ENCODE results near the gene NUBPL.

Gene NUBPL, protein sequence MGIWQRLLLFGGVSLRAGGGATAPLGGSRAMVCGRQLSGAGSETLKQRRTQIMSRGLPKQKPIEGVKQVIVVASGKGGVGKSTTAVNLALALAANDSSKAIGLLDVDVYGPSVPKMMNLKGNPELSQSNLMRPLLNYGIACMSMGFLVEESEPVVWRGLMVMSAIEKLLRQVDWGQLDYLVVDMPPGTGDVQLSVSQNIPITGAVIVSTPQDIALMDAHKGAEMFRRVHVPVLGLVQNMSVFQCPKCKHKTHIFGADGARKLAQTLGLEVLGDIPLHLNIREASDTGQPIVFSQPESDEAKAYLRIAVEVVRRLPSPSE
- long read RNA-seq, donor 1, full-length matches to known transcripts, result 6 of 6 reads
- long read RNA-seq, donor 1, partial matches to known transcripts, result 0 of 6 reads
- long read RNA-seq, donor 1, other reads (novel, unspliced or antisense), result 0 of 6 reads
- long read RNA-seq, donor 2, result 0 reads
- long read RNA-seq, donor 3, full-length matches to known transcripts, result 6 of 6 reads
- long read RNA-seq, donor 3, partial matches to known transcripts, result 0 of 6 reads
- long read RNA-seq, donor 3, other reads (novel, unspliced or antisense), result 0 of 6 reads
- long read RNA-seq, donor 4, full-length matches to known transcripts, result 1 of 1 reads
- long read RNA-seq, donor 4, partial matches to known transcripts, result 0 of 1 reads
- long read RNA-seq, donor 4, other reads (novel, unspliced or antisense), result 0 of 1 reads
- long read RNA-seq, donor 5, full-length matches to known transcripts, result 10 of 10 reads
- long read RNA-seq, donor 5, partial matches to known transcripts, result 0 of 10 reads
- long read RNA-seq, donor 5, other reads (novel, unspliced or antisense), result 0 of 10 reads
- long read RNA-seq, donor 6, full-length matches to known transcripts, result 10 of 10 reads
- long read RNA-seq, donor 6, partial matches to known transcripts, result 0 of 10 reads
- long read RNA-seq, donor 6, other reads (novel, unspliced or antisense), result 0 of 10 reads
- long read RNA-seq, donor 7, result 0 reads
- long read RNA-seq, donor 8, full-length matches to known transcripts, result 8 of 8 reads
- long read RNA-seq, donor 8, partial matches to known transcripts, result 0 of 8 reads
- long read RNA-seq, donor 8, other reads (novel, unspliced or antisense), result 0 of 8 reads

DNA sequence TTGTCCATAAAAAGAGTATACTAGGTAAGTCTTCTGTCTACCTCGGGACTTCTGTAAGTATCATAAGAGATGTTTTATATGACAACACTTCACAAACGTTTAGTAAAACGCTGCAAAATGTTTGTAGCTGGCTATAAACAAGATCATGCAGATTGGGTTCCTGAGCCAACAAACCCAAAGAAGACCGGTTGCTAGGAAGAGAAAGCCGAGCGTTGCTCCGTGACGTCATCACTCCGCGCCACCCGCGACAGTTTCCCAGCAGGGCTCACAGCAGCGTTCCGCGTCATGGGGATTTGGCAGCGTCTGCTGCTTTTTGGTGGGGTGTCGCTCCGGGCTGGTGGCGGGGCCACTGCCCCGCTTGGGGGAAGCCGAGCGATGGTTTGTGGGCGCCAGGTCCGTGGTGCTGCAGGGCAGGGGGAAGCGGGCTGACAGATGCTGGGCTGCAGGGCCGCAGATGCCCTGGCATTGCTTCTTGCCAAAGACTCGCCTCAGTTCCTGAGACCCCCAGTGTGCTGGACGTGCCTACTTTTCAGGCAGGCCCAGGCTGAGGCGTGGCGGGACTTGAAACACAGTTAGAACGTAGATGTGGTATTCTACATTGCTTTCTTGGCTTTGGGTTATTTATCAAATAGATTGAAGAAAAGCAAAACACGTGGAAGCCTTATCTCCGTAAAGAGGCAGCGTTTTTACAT is at the start of gene NUBPL:
Gene NUBPL, plus strand, starts transcription at position 250 of the 692 bp plus-strand sequence. Its CDS starts 36 bp downstream, at position 286.
- DNase-seq, result peak; percentile 98

DNA sequence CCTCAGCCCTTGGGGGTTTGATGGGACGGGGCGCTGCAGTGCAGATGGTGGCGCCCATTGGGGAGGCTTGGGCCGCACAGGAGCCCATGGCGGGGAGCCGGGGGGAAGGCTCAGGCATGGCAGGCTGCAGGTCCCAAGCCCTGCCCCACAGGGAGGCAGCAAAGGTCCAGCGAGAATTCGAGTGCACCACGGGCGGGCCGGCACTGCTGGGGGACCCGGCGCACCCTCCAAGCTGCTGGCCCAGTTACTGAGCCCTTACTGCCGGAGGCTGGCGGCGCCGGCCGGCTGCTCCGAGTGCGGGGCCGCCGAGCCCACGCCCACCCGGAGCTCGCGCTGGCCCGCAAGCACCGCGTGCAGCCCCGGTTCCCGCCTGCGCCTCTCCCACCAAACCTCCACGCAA is 34.1 kb upstream of the NUBPL start:
- no peak for DNase-seq

DNA sequence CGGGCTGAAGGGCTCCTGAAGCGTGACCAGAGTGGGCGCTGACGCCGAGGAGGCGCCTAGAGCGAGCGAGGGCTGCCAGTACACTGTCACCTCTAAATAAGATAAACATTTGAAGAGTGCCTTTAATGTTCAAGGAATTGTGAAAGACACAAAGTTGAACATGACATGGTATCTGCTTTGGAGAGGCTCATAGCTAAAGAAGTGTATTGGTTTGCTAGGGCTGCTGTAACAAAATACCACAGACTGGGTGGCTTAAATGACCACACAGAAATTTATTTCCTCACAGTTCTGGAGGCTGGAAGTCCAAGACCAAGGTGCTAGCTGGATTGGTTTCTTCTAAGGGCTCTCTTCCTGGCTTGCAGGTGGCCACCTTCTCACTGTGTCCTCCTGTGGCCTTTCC is 33.7 kb upstream of the NUBPL start:
- DNase-seq, result no peak

DNA sequence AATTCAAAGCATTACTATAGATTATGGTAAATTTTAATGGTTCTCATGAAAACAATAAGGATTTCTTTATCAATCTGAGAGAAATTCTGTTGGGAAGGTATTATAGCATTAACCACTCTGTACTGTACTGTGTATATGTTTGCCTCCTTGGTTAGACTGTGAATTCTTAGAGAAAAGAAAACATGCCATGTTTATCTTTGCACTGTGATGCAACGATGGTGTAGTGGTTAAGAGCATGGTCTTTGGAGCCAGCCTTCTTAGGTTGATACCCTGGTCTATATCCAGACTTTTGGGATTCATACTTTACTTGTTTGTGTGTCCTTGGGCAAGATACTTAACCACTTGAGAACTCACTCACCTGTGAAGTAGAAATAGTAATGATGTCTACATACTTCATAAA is 32.2 kb upstream of the NUBPL start:
- no peak for DNase-seq

DNA sequence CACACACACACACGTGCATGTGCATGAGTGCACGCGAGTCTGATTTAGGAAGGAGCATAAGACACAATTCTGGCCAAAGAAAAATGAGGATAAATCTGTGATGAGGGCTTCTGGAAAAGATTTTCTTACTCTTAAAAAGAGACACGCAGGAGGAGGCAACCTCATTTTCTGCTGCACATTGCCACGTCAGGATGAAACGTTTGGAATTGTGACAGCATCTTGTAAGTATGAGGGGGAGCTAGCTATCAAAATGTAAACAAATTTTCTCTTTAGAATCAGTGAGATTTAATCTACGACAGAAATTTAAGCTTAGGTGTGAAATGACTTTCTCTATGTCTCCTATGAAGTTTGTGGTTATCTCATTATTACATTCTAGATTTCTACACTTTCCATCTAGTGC is 31.1 kb upstream of the NUBPL start:
- DNase-seq, result no peak

DNA sequence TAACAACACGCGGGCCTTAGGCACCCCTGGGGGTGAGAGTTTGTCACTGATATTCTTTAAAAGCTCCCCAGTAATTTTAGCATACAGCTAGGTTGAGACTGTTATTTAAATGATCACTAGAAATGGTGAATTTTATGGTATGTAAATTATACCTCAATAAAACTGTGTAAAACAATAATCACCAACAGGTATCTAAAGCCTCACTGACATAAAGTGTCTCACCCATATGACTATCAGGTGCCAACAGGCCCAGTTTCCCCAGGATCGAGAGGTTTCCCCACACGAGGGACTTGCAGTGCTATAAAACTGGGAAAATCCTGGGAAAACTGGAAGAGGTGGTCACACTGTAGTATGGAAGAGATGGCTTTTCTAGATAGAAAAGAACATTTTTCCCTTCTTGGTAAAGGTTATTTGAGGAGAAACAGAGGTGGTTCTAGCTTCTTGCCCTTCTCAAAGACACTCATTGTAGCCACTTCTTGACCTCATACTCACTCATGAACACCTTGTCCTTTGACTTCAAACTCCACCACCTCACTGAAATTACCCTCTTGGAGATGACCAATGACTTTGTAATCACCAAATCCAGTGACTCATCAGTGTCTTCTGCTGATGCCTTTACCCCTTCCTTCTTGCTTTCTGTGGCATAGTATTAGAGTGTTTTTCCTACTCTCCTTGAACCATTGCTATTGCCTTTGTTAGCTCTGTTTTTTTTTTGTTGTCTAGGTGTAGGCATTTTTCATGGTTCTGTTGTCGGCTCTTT is 24.8 kb upstream of the NUBPL start:
- no peak for DNase-seq

DNA sequence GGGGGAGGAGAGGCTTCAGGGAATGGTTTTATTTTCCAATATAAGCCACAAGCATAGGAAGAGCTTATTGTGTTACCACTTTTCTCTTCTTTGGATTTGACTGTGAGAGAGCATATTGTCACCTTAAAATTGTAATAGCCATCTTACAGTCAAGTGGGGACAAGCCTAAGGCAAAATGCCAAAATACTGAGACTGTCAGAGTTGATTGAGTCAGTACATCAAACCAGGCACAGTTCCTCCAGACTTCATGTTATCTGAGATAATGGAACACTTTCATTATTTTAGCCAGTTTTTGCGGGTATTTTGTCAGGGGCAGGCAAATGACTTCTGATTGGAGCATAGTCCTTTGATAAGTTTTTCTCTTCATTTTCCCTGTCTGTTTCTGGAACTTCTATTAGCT is 19.5 kb upstream of the NUBPL start:
- no peak for DNase-seq

DNA sequence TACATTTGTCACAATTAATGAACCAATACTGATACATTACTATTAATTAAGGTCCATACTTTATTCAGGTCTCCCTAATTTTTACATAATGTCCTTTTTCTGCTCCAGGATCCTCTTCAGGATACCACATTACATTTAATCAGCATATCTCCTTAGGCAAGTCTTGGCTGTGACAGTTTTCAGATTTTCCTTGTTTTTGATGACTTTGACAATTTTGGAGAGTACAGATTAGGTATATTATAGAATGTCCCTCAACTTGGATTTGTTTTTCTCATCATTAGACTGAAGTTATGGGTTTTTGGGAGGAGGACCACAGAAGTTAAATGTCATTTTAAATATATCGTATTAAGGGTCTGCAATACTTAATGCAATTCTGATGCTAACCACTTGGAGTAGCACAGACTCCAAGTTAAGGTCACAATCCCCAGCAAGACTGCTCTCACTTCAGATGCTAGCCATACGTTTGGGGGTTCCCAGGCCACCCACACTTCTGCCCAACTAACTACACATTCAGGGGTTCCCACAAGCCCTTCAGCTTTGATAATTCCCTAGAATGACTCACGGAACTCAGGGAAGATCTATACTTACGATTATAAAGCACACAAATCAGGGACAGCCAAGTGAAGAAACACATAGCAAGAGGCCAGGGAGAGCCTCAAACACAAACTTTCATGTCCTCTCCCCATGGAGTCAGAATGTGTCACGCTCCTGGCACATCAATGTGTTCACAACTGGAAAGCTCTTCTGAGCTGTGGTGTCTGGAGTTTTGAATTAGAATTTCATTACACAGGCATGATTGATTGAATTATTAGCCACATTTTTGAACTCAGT is 17.0 kb upstream of the NUBPL start:
- DNase-seq, result no peak

DNA sequence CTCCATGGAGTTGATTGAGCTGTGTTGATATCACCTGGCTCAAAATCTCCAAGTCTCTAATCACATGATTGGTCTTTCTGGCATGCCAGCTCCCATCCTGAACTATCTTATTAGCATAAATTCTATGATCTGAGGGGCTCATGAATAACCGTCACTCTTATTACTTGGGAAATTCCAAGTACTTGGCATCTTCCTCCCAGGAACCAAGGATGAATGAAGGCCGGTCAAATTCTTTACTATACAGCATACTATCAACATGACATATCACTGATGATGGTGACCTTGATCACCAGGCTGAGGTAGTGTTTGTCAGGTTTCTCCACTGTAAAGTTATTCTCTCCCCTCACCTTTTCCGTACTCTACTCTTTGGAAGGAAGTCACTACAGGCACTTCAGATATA is 16.4 kb upstream of the NUBPL start:
- no peak for DNase-seq

DNA sequence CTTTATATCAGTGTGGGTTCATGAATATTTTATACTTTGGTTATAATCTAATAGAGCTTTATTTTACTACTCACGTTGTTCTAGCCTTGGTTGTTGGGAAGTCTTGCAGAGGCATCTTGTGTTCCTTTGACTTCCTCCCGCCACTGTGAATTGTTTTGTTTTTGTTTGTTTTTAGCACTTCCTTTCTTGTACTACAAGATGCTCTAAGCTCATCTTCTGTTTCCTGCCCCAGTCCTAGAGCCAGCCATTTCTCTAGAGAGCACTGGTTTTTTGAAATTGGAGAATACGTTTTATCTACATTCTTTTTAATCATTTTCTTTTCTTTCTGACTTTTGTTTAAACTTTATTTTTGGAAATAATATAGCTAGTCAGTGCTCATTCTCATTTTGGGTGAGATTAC is 15.9 kb upstream of the NUBPL start:
- DNase-seq, result no peak

DNA sequence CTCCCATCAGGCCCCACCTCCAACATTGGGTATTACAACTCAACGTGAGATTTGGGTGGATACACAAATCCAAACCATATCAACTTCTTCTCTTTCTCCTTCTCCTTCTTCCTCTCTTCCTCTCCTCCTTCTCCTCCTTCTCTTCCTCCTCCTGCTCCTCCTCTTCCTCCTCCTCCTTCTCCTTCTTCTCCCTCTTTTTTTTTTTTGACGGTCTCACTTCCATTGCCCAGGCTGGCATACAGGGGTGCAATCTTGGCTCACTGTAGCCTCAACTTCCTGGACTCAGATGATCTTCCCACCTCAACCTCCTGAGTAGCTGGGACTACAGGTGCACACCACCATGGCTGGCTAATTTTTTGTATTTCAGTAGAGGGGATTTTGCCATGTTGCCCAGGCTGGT is 11.4 kb upstream of the NUBPL start:
- DNase-seq, result no peak

DNA sequence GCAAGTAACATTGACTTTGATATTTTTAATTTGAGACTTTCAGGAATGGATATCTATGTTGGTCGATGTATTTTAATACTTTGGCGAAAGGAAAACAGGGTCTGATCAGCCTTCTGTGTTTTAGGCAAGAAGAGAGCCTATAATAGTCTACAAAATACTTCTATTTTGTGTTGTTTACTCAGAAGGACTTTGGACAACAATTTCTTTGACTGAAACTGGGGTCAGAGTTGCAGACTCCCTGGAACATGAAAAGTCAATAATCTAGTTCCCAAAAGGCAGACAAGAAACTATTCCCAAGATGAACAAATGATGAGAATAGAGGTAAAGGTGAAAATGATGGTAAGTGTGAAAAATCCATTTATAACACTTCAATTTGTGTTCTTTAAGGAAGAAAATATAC is 10.6 kb upstream of the NUBPL start:
- DNase-seq, result no peak

DNA sequence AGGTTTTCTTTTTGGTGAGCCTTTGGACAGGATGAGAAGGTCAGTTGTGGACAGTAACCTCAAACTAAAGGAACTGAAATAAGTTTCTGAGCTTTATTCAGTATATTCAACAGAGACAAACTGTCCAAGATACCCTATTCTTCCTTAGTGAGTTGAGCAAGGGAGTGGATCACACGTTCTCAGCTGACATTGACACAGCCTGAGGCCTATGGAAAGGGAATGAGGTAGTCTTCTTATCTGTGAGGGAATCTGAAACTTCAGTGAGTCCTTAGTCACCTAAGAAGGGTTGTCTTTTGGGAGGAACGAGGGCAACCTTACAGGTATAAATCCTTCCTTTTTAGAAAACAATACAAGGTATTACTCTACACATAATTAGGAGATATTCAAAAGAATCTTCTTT is 5.0 kb upstream of the NUBPL start:
- no peak for DNase-seq

DNA sequence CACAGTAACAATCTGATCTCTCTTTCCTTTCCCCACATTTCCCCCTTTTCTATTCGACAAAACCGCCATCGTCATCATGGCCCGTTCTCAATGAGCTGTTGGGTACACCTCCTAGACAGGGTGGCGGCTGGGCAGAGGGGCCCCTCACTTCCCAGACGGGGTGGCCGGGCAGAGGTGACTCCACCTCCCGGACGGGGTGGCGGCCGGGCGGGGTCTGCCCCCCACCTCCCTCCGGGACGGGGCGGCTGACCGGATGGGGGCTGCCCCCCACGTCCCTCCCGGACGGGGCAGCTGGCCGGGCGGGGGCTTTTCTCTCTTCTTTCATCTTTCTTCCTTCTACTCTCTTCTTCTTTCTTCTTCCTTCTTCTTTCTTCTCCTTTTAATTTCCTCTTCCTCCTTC is 1.3 kb upstream of the NUBPL start:
- no peak for DNase-seq

DNA sequence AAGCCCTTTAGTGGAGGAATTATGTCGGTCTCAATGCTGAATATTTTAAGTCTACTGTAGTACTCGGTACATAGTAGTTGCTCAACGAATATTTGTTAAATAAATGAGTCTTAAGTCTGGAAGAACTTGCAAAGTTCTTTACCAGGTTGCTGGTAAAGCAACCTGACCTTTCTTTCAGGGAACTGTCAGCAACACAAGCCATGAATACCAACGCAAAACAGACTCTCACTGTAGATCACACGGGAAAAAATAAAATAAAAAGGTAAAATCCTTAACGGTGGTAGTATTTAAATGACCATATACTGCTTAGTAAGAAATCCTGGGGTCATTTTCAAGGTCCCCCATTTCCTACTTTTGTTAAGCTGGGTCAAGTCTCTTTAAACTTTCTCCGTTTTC is 447 bp upstream of the NUBPL start:
- no peak for DNase-seq

DNA sequence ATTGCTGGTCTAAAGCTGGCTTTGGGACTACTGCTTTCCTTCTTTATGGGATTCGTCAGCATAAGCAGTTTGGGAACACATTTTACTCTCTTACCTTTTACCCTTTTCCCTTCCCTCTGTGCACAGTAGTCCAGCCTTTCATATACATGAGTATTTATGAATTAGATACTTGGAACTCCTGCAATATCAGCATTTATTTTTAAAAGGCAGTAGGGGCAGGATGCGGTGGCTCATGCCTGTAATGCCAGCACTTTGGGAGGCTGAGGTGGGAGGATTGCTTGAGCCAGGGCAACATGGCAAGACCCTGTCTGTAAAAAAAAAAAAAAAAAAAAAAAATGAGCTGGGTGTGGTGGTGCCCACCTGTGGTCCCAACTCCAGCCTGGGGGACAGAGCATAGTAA is 3.0 kb downstream of the NUBPL start:
- no peak for DNase-seq

DNA sequence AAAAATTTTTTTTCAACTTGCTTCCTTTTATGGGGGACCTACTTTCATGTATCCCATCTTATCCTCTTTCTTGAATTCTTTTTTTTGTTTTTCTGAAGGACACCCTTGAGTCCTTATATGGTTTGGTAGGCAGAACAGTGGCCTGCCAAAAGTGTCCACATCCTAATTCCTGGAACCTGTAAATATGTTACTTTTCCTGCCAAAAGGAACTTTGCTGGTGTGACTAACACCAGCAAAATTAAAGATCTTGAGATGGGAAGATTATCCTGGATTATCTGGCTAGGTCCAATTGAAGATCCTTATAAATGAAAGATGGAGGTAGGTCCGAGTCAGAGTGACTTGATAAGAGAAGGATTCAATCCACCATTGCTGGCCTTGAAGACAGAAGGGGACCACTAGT is 5.3 kb downstream of the NUBPL start:
- no peak for DNase-seq

DNA sequence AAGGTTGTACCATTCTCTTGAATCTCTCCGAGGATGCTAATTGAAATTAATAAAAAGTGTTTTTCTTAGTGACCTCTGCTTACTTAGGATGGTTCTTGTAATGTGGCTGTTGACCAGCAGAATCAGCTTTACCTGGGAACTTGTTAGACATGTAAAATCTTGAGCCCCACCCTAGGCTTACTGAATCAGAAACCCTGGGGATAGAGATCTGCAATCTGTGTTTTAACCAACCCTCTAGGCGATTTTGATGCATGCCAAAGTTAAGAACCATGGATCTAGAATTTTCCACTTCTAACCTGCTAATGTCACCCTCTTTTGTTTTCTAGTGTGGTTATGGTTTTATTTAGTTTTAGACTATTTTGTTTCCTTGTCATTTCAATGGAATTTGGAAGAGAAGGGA is 6.5 kb downstream of the NUBPL start:
- DNase-seq, result no peak

DNA sequence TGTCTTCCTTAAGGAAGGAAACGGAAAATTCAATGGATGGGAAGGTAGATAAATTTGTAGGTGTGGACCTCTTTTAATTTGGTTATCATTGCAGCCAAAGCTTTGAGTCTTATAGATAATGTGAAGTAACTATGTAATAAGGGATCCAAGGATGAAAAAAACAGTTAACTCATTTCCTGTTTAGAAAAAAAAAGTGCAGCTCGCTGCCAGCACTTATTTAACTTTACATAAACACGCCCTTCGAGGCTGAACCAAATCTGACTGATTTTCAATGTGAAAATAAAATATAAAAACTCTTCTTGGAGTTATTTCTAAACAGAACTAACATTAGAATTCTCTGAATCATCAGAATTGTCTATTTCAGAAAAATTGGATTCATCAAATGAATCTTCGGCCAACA is 7.0 kb downstream of the NUBPL start:
- DNase-seq, result no peak

DNA sequence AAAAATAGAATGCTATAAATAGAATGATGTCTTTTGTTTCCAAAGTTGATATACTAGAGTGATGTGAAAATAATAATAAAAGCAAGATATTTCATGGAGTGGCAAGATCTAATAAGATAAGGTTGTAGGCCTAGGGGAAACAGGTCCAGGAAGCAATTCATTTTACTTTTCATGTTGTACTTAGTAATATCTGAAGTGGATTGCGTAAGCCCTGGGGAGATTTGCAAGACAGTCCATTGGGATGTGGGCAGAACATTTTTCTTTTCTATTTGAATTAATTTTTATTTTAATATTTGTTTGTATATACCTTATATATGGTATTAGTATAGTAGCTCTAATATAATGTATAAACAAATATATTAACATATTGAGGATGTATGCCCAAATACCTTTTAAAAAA is 7.5 kb downstream of the NUBPL start:
- DNase-seq, result no peak

DNA sequence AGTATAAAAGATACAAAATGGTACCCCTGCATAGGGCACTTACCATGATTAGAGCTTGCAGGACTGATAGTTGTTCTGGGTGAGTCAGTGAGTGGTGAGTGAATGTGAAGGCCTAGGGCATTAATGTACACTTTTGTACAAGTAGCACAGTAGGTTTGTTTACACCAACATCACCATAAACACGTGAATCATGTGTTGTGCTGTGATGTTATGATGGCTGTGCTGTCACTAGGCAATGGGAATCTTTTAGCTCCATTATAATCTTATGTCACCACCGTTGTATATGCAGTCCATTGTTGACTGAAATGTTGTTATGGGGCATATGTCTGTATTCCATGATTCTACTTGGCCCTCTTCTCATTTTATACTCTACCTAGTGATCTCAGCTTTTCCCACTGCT is 11.8 kb downstream of the NUBPL start:
- DNase-seq, result no peak
